NCI-H2081 (cell line): Measurements from ENCODE around the gene PTPN4.

Source experiments
- DNase-seq, 2 experiments: peaks; one replicate each; lab custom pipeline; 2025; lab: John Stamatoyannopoulos, UW

Gene PTPN4

DNA sequence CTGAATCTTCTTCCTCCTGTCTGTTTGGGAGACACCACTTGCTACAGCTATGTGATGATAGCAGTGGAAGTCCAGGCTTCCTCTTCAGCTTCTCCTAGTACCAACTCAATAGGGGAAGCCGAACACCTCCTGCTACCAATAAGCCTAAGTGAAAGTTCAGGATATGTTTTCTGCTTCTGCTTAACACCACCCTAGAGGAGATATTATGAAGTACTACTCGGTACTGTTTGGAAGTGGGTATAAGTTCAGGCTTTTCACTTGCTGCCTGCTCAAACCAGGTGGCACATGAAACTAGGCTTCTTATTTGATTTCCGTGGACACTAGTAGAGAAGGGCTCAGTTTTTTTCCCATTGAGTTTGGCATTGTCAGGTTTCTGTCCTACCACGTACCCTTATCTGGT lies 99.8 kb downstream of the PTPN4 start:
- no peak for DNase-seq

DNA sequence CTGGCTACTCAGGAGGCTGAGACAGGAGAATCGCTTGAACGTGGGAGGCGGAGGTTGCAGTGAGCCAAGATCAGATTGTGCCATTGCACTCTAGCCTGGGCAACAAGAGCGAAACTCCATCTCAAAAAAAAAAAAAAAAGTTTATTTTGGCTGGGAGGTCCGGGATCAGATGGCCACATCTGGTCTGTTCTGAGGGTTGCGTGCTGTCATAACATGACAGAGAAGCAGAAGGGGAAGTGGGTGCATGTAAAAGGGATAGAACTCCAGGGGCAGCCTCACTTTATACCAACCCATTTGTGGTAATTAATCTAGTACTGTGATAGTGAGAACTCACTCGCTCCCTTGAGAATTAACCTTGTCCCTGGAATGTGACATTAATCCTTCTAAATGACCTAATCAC lies 101.2 kb downstream of the PTPN4 start:
- no peak for DNase-seq

DNA sequence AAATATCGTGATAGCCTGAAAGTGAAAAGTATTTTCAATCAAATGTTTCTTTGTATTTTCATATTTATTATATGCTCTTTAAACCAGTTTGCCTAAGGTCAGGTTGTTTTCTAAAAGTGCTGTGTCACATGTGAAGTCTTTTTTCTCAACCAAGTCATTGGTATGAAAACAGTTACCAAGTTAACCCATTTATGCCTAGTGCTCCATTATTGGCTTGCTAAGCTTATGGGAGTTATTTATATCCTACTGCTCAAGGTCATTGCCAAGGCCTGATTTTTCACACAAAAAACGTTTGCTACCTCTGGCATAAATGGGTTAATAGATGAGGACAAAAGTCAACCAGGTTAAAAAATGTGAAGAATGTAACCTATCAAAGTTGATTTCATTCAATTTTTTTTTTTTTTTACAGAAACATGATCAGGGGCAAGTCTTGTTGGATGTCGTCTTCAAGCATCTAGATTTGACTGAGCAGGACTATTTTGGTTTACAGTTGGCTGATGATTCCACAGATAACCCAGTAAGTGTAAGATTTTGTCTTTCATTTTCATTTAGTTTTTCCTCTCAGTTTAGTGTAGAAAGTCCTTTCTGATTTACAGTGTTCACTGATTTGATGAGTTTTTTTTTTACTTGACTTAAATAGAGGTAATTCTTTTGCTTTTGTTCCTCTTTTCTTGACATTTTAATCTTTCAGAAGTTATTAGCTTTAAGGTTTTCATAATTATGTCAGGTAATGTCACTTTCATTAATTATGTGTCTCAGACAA lies 102.6 kb downstream of the PTPN4 start:
- no peak for DNase-seq

DNA sequence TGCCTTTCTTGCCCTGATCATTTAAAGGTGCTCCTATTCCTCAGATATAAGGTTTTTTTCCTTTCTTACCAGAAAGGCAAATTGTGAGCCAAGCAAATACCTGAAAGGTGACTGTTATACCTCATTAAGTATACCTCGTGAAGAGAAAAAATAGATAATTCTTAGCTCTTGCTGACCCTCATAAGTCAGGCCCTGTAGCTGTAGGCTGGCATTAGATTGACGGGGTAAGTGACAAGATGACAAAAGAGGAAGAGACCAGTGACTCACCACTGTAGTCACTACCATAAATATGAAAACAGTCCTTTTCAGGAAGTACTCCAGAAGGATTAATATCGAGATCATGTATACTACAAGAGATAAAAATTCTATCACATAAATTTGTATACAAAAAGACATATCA lies 104.6 kb downstream of the PTPN4 start:
- no peak for DNase-seq

DNA sequence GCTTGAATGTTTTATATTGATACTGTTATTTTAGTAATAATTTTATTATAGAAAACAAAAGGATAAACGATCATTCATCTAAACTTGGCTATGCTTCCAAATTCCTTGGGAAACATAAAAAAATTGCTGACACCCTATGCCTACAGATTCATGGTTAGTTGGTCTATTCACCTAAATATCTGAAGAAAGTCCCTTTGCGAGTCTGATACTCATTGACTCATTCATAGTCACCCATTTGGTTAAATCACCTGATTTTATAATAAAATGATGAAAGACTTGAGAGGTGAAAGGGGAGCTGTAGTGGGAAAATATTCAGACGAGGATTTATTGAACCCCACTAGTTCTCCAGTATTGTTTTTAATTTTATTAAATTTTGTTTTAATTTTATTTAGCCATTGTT lies 112.0 kb downstream of the PTPN4 start:
- no peak for DNase-seq

DNA sequence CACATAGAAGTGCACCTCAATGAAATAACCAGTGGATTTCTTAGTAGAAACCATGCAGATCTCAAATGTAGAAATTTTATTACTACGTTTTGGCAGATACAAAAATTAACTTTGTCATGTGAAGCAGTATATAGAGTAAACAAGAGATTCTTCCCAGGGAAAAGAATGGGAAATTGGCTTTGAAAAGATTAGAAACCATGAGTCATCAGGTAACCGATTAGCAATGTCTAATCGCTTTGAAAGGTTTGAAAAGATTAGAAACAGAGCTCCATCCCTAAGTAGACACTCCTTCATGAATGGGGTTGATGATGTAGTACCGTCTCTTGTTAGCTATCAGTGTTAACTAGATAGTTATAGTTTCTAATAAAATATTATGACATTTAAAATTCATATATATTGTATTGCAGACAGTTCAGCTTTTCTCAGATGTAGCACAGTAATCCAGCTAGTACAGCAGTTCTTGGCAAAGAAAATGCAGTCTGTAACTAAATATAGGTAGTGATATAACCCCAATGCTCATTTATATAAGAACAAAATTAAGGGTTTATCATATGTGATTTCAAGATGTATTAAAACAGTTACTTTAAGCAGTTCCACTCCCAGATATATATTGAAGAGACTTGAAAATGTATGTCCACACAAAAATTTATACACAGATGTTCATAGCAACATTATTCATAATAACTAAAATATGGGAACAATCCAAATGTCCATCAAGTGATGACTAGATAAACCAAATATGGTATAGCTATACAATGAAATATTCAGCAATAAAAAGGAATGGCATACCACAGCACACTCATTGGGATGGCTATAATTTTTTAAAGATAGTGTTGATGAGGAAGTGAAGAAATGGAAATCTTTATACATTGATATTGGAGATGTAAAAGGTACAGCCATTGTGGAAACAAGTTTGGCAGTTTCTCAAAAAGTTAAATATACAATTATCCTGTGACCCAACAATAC lies 113.9 kb downstream of the PTPN4 start:
- no peak for DNase-seq

DNA sequence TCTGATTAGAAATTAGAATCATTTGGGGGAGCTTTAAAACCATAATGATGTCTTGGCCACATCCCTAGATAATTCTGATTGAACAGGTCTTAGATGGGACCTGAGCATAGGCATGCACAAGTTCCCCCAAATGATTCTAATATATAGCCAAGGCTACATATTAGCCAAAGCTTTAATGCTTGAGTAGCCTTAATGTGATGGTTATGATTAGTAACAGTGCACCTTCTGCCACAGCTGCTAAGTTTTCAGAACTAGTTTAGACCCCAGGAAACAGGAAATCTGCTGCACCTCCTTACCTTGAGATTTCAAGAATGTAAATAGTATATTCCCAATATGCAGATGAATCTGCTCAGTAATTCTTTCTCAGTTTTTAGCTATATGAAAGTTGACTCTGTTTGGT lies 119.8 kb downstream of the PTPN4 start:
- DNase-seq = no peak

DNA sequence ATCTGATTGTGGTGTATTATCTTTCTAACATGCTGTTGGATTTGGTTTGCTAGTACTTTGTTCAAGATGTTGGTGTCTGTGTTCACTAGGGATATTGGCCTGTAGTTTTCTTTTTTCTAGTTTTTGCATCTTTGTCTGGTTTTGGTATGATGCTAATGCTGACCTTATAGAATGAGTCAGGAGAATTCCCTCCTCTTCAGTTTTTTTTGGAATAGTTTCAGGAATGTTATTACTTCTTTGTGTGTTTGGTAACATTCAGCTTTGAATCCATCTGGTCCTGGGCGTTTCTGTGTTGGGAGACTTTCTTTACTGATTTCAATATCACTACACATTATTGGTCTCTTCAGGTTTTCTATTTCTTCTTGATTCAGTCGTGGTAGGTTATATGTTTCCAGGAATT lies 129.0 kb downstream of the PTPN4 start:
- no peak for DNase-seq

DNA sequence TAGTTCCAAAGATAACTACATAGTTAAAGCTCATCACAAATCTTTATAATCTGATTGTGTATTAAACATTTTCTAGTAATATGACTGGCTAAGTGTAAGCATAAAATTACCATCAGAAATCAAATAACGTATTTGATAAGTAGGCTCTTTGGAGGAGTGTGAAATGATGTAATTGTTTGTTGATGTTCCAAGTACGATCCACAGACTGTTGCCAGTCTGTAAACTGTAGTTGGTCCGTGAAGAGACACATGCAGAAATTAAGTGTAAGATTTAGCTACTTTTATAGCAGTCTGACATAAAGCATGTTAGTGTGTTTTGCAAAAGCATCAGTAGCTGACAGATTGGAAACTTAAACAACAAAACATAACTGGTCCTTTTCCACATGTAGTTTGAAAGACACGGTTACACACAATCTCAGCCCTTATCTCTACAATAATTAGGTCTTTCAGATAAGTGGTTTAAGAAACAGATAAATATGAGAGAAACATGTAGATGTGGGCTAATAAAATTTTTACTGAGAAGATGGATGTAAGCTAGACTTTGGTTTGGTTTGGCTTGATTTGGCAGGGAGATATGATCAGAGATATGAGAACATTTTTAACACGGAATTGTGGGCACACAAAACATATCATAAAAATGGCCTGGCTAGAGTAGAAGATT lies 138.1 kb downstream of the PTPN4 start:
- no peak for DNase-seq

DNA sequence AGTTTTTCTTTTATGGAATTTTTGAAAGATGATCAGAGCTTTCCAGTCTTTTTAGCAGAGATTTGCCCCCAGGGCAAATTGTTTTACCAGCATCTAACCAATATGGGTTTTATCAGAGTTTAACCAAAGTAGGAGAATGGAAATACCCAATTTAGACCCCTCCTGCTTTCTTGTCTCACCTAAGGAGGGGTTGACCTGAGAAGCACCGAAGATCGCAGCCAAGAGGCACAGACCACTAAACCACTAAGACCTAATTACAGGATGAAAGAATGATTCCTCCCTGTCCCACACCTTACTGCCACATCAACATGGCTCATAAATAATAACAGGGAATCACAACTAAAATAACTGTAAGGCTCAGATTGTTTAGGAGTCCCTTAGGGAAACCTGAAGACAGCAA lies 141.3 kb downstream of the PTPN4 start:
- DNase-seq = no peak

DNA sequence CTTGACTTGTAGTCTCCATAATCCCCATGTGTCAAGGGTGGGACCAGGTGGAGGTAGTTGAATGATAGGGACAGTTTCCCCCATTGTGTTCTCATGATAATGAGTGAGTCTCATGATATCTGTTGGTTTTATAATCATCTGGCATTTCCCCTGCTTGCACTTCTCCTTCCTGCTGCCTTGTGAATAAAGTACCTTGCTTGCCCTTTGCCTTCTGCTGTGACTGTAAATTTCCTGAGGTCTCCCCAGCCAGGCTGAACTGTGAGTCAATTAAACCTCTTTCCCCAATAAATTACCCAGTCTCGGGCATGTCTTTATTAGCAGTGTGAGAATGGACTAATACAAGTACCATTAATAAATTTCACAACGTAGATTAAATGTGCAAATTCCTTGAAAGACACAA lies 150.8 kb downstream of the PTPN4 start:
- DNase-seq = no peak

DNA sequence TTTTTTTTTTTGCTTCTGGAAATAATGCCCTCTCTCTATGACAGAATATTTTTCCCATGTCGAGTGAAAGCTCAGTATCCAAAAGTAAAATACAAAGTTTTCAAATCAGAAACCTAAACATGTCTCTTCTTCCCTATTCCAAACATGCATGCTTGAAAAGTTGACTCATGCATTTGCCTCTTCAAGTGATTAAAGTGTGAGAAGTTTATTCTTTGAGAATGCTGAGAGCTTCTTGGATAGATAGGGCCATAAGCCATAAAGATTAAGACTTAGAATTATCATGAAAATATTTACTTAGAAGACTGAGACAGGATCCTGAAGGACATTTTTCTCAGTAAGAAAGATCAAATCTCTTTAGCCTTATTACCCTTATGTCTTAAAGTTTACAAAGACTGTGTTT lies 154.5 kb downstream of the PTPN4 start:
- DNase-seq = no peak

DNA sequence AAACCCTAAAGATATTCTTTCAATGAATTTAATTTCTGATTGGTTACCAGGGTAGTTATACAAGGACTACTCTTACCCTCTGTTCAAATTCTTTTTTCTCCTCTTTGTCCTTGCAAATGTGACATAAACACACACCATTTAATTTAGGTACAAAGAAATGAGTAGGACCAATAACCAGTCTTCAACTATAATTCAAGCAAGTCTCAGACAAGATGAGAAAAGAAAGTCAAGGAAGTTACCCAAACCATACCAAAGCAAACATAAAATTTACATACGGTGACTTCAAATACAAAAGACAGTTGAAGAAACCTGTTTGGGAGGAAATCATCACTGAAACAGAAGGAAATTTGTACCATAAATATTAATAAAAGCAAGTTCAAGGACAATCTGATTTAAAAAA lies 162.1 kb downstream of the PTPN4 start:
- no peak for DNase-seq

DNA sequence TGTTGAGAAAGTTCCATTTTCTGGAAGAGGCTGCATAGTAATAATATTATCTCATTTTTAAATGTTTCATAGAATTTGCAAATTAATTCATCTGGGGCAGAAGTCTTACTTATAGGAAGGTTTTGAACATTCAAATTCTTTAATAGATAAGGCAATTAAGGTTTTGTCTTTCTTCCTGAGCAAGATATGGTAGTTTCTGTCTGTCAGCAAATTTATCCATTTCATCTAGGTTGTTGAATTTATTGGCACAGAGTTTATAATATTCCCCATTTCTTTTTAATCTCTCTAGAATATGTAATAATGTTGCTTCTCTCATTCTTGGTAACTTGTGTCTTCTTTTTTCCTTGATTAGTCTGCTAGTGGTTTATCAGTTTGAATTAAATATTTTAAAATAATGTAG lies 163.0 kb downstream of the PTPN4 start:
- no peak for DNase-seq

DNA sequence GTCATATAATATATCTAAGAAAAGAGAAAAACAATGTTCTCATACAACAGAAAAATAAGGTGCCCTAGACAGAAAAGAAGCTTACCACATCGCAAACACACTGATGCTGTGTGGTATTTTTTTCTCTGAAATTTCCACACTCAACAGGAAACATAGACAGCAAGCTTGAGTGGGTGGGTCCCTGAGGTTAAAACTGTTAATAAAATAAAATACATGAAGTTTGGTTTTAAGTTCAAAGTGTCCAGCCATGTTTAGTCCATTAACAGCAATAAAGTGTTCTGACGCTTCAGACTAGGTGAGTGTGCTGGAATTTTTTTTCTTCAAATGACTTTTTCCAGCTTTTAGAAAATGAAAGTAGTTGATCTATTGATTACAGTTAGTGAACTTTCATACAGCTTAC lies 169.8 kb downstream of the PTPN4 start:
- no peak for DNase-seq

DNA sequence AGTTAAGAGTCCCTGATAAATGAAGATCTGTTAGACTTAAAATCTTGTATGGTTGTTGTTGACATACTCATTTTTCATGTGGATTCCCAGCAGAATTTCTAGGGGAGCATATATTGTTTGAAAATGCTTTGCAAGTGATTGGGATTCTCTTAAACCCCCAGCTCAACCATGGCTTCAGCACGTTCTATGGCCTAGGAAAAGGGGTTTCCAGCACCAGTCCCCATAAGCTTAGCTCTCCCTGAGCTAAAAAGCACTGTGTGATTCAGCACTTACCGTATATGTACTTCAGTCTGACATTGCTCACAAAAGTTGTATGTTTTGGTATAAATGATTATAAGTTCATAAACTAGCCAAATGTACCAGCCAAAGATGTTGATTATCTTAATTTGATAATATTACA lies 173.1 kb downstream of the PTPN4 start:
- DNase-seq = no peak

DNA sequence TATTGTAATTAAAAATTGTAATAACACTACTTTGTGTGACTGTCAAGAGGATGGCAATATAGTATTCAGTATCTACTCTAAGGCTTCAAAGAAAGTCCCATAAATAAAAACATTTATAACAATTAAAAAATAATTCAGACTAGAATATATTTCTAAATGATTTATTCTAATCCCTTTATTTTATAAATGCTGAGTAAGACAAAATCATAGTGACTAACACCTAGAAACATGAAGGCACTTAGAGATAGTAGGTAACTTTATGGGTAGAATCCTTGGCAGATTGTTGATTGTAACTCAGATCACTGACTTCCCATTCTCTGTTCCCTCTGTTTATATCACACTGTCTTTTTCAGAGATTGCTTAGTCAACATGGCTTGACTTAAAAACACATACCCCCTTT lies 174.6 kb downstream of the PTPN4 start:
- DNase-seq = no peak

DNA sequence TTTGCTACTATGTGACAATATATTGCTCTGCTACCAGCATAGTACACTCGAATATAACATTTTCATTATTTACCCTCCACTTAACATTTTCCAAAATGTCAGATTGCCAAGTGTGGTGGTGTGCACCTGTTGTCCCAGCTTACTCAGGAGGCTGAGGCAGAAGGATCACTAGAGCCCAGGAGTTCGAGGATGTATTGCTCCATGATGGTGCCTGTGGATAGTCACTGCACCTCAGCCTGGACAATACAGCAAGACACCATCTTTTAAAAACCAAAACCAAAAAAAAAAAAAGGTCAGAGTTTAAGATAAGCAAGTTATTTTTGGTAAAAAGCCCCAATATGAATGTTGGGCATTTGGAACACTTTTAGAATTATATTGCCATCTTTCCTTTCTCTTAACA lies 178.0 kb downstream of the PTPN4 start:
- DNase-seq = no peak

DNA sequence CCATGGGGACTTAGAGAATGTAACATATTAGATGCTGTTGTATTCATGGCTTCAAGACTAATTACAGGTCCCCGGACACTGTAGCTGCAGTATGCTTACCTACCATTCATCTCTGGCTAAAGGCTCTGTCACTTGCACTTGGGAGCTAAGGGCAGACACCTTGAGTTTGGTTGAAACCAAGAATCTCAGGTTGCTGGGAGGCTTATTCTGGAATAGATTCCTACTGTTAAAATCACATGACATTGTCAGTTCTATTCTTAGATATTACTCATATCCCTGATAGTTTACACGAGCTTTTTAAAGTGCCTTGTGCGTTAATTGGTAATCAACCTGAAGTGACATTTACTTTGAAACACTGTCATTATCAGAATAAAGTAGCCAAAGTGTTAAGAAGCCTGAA lies 180.2 kb downstream of the PTPN4 start:
- no peak for DNase-seq

DNA sequence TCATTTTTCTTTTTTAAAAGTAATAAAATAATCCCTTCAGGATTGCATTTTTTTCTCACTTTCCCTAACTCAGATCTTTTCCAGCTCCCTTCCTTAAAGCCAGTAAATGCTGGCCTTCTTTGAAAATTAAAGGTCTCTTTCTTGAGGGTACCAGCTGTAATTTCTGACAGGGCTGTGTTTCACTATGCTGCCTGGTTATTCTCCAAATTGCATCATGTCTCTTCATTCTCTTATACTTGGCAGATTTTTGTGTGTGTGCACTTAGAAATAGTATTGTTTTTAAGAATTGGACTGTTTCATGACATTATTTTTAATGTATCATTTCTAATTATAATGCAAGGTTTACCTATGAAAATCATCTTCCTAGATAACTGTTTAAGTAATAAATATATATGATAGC lies 181.1 kb downstream of the PTPN4 start:
- no peak for DNase-seq

DNA sequence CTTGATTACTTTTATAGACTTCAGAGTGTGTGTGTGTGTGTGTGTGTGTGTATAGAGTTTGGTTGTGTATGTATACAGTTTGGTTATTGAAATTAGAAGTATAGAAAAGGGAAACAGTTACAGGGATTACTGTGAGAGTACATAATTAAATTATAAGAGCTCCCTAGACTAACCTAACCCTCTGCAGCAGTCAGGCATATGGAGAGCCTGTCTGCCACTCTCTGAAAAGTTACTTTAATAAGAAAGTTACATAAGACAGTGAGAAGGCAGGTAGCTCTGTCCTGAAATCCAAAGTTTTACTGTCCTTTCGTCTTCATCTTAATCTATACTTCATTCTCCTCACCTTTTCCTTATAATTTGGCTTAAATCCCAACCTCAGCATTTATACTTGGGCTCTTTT lies 181.7 kb downstream of the PTPN4 start:
- no peak for DNase-seq

DNA sequence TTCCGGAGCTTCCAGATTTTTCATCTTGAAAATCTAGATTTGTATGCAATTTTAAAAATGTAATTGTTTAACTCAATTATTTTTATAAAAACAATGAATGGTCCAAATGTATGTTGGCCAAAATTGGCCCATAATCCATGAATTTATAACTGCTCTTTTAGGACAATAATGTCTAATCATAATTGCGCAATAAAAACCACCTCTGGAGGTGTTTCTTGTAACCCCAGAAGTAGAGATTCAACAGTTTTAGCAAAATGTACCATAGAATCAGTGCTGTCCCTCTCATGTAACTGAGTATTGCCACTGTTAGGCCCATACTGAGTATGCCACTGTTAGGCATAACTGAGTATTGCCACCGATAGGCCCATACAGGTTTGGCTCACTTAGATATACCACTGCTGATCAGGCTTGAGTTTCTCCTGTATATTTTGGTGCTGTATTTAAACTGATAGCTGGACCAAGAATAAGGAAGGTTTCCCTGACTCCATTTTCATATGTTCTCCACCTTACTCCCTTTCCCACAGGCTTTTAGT lies 182.3 kb downstream of the PTPN4 start:
- no peak for DNase-seq

DNA sequence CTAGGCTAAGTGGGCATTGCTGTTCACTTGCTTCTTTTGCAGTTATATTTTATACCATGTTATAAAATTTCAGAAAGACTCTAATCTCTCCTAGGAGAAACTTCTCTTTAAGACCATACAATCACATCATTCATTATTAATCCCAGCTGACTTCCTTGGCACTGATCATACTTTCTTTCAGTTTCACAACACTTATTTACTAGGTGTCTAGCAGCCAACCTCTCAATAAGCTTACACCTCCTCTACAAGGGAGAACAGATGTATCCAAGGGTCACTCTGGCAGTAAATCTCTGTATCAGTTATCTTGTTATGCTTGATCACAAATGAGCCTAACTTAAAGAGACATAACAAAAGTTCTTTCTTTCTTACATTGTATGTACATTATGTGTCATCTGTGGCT lies 183.3 kb downstream of the PTPN4 start:
- no peak for DNase-seq
